HFF-Myc (cell line): ENCODE results near the gene ZMYND8.

Experiments used
- DNase-seq: peaks from one replicate; pipeline ENCODE4 v3.0.0-alpha.2; 2011; ENCODE audit warnings: low read depth; ENCODE audit errors: extremely low read depth
- H3K4me3 ChIP-seq: replicated peaks from 2 replicates; pipeline ENCODE4 v1.5.1; 2011; ENCODE audit warnings: low read depth, mild to moderate bottlenecking, control low read depth, low read length
- TF ChIP-seq, protein P1 (sequence below): IDR thresholded peaks from 2 replicates; pipeline ENCODE4 v1.5.1; 2012; ENCODE audit warnings: mild to moderate bottlenecking, low read depth, low read length, control low read depth; ENCODE audit errors: missing control alignments

ZMYND8 gene

DNA sequence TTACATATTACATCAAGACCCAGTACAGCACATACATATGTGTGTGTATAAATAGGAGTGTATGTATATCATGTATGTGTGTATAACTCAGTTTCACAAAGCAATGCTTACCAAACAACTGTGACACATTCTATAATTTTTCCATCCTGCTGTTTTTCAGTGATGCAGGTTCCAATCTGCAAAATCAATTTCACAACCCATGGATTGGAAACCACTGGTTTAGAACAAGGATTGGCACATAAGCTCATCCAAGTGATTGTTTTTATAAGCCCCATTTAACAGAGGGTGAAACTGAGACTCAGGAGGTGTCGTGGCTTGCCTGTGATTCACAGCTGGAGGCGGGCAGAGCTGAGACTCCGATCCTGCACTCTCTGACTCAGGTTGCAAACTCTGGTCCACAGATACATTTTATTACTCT lies 158.2 kb downstream of the ZMYND8 start:
- DNase-seq, result no peak
- TF ChIP-seq, protein P1, sequence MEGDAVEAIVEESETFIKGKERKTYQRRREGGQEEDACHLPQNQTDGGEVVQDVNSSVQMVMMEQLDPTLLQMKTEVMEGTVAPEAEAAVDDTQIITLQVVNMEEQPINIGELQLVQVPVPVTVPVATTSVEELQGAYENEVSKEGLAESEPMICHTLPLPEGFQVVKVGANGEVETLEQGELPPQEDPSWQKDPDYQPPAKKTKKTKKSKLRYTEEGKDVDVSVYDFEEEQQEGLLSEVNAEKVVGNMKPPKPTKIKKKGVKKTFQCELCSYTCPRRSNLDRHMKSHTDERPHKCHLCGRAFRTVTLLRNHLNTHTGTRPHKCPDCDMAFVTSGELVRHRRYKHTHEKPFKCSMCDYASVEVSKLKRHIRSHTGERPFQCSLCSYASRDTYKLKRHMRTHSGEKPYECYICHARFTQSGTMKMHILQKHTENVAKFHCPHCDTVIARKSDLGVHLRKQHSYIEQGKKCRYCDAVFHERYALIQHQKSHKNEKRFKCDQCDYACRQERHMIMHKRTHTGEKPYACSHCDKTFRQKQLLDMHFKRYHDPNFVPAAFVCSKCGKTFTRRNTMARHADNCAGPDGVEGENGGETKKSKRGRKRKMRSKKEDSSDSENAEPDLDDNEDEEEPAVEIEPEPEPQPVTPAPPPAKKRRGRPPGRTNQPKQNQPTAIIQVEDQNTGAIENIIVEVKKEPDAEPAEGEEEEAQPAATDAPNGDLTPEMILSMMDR, result no peak

DNA sequence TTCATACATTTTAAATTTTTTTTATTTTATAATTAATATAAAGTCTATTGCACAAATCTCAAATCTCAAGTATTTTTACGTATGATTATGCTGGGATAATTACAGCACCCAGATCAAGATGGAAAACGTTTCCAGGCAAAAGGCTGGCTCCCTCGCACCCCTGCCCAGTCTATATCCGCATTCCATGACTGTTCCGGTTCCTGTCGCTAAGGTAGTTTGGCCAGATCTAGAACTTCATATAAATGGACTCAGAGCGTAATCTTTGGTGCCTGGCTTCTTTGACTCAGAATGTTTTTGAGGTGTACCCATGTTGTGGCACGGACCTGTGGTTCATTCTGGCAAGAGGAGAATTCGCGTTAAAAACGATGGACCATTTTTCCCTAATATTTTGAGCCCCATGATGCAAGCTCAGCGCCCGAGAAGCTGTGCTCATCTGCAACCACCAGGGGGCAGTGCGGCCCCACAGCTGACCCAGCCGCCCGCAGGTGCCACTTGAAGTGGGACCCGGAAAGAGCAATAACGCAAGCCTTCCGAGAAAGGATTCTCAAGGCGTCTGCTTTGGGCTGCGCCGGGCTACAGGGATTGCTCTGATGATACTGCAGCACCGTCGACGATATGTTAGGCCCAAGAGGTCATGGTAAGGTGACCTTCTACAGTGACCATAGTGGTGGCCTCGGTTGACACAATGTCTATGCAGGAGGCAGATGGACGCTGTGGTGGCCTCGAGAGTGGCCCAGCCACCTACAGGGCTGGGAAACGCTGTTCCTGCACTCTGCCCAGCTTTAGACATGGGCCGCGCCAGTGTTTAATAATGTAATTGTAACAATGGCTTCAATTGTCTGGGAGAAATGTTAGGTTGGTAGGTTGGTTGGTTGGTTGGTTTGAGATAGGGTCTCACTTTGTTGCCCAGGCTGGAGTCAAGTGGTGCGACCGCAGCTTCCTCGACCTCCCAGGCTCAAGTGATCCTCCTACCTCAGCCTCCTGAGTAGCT lies 160.1 kb downstream of the ZMYND8 start:
- TF ChIP-seq, protein P1, result peak; percentile 95
- no peak overlapping the region for H3K4me3 ChIP-seq
- peak; percentile 19 for DNase-seq

More for the DNA sequence above, 158.2 kb downstream of the ZMYND8 start:
- H3K4me3 ChIP-seq, result no peak overlapping the region

DNA sequence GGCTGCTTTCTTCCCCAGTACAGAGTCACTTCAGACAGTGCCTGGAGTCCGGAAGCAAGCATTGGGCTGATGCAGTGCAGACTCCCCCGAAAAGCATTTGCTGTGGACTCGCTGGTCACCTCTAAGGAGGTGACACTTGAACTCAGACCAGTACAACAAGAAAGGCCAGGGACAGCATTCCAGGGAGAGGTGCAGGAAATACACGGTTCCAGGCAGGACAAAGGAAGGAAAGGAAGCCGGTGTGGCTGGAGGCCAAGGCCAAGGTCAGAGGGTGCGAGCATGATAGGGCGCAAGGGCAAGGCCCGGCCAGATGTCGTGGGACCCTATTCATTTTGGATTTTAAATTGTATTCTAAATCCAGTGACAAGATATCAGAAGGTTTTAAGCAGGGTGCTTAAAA lies 160.9 kb downstream of the ZMYND8 start:
- TF ChIP-seq, protein P1, result no peak
- no peak overlapping the region for H3K4me3 ChIP-seq
- no peak for DNase-seq

DNA sequence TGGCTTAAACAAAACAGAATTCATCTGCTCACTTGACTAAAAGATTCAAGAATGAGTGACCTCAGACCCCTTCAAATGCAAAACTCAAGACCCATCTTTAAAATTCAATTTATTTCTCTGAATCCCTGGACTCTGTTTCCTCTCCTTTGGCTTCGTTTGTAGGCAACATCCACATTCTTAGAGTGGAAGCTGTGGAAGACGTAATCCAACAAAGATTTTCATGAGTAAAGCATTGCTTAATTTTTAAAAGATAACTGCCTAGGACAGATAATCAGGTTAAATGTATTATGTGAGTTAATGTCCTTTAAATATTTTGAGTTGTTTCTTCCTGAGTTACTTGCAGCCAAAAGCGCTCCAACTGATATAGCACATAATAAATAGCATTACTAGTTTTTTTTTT lies 164.5 kb downstream of the ZMYND8 start:
- DNase-seq, result no peak
- TF ChIP-seq, protein P1, result no peak
- H3K4me3 ChIP-seq, result no peak overlapping the region

DNA sequence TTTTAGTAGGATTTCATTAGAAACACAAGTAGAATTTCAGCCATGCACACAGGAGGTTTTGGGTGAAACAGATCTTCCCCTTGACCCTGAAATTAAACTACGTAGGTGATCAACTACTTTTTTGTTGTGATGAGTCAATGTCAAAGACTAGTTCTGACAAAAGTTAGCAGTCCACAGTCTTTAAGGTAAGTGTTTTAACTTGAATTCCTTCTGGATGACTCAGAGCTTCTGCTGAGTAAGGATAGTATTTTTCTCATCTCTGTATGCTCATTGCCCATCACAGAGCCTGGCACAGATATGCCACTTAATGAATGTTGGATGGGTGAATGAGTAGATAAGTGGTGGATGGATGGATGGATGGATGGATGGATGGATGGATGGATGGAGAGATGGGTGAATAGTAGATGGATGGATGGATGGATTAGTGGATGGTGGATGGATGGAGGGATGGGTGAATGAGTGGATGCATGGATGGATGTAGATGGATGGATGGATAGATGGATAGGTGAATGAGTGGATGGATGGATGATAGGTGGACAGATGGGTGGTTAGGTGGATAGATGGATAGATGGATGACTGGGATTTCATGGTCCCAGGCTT lies 165.3 kb downstream of the ZMYND8 start:
- TF ChIP-seq, protein P1, result no peak
- no peak for DNase-seq
- H3K4me3 ChIP-seq, result no peak overlapping the region

DNA sequence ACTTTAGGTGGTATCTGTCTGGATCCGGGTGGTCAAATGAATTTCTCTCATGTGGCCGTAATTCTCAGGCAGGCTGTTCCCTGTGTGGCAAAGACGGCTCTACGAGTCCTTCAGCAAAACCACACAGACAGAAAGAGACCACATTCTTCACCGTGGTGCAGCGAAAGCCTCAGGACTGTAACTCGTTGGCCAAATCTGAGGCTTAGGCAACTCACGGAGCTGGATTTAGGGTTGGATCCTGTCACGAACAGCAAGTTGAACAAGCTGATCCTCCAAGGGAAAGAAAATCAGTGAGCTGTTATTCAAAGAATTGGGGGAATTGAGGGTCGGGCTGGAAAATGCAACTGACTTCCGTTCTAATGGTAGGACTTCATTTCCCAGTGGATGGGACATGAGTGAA lies 167.4 kb downstream of the ZMYND8 start:
- no peak for DNase-seq
- H3K4me3 ChIP-seq, result no peak overlapping the region
- TF ChIP-seq, protein P1, result no peak
